HG03457 (cell line): ENCODE data around the gene NCK1.

Experiments used
- ATAC-seq: cut with Tn5 transposase; IDR thresholded peaks from one replicate; pipeline ENCODE4 v1.9.1; 2021; ENCODE audit warnings: moderate number of reproducible peaks; ENCODE audit not compliant: unreplicated experiment

Gene NCK1

GRCh38 chr3:136905549-136905948 is 43.5 kb downstream of the NCK1 start:
- ATAC-seq = no peak

- ATAC-seq = no peak
Measured at GRCh38 chr3:136906725-136907124, 44.7 kb downstream of the NCK1 start.

- no peak for ATAC-seq
Measured at GRCh38 chr3:136908297-136908696, 46.3 kb downstream of the NCK1 start.

- ATAC-seq = no peak
Measured at GRCh38 chr3:136909187-136909586, 47.2 kb downstream of the NCK1 start.

- no peak for ATAC-seq
Measured at GRCh38 chr3:136910697-136911096, 48.7 kb downstream of the NCK1 start.

GRCh38 chr3:136913168-136913567 is 51.2 kb downstream of the NCK1 start:
- ATAC-seq = no peak

GRCh38 chr3:136914739-136915138 is 52.7 kb downstream of the NCK1 start:
- ATAC-seq = no peak

- ATAC-seq = no peak
Measured at GRCh38 chr3:136916223-136916622, 54.2 kb downstream of the NCK1 start.

GRCh38 chr3:136919799-136920580 is 58.0 kb downstream of the NCK1 start:
- ATAC-seq = peak; percentile 66

- ATAC-seq = no peak
Measured at GRCh38 chr3:136920904-136921611, 59.0 kb downstream of the NCK1 start.

GRCh38 chr3:136925425-136926190 is 63.6 kb downstream of the NCK1 start:
- peak; percentile 56 for ATAC-seq

GRCh38 chr3:136928240-136928639 is 66.2 kb downstream of the NCK1 start:
- ATAC-seq = no peak

GRCh38 chr3:136929977-136930670 is 68.1 kb downstream of the NCK1 start:
- ATAC-seq = no peak

GRCh38 chr3:136931606-136932005 is 69.6 kb downstream of the NCK1 start:
- no peak for ATAC-seq

- ATAC-seq = no peak
Measured at GRCh38 chr3:136932523-136932922, 70.5 kb downstream of the NCK1 start.

GRCh38 chr3:136932978-136933772 is 71.2 kb downstream of the NCK1 start:
- no peak for ATAC-seq

- ATAC-seq = no peak
Measured at GRCh38 chr3:136937175-136937574, 75.2 kb downstream of the NCK1 start.

GRCh38 chr3:136937851-136938250 is 75.8 kb downstream of the NCK1 start:
- no peak for ATAC-seq

GRCh38 chr3:136938334-136938733 is 76.3 kb downstream of the NCK1 start:
- no peak for ATAC-seq

- no peak for ATAC-seq
Measured at GRCh38 chr3:136939489-136939888, 77.5 kb downstream of the NCK1 start.
